Activated CD8-positive, alpha-beta T cell treated with anti-CD3 and anti-CD28 coated beads, Interleukin-2, amount 10 ng/mL, durations not matched to agents 7 days and 5 days (primary cell): ENCODE data around the gene SLC16A5. TPM values are rescaled to one million over a fixed set of nuclear protein-coding genes. Genes with fewer than 3 reads are reported as not detected.
A peak's percentile ranks its signal among the peaks of the same experiment; 100 is the strongest.

Source experiments
- ATAC-seq: fragments of 150-1000 bp; cut with Tn5 transposase; one replicate; pipeline ENCODE4 v1.10.0; 2021; ENCODE audit warnings: moderate library complexity
- CTCF ChIA-PET: fragments of 350-600 bp; sonication (Branson Sonifier 250); formaldehyde crosslinking; loops from one replicate; lab custom pipeline; 2021; ENCODE audit warnings: antibody characterized with exemption; lab: Charles Lee
- POLR2A ChIA-PET: fragments of 350-600 bp; sonication (Branson Sonifier 250); formaldehyde crosslinking; loops from one replicate; lab custom pipeline; 2021; ENCODE audit warnings: antibody characterized with exemption; lab: Charles Lee
- DNase-seq: peaks from one replicate; pipeline ENCODE4 v3.0.0-alpha.2; 2020
- H3K27ac Mint-ChIP-seq: one replicate; pipeline ENCODE4 v1.8.0; 2021; ENCODE audit warnings: mild to moderate bottlenecking, mixed read lengths
- H3K27me3 Mint-ChIP-seq: one replicate; pipeline ENCODE4 v1.8.0; 2021; ENCODE audit warnings: low read depth, mixed read lengths
- H3K36me3 Mint-ChIP-seq: one replicate; pipeline ENCODE4 v1.8.0; 2021; ENCODE audit warnings: low read depth, mixed read lengths
- H3K4me1 Mint-ChIP-seq: one replicate; pipeline ENCODE4 v1.8.0; 2021; ENCODE audit warnings: low read depth, mixed read lengths
- H3K4me3 Mint-ChIP-seq: one replicate; pipeline ENCODE4 v1.8.0; 2021; ENCODE audit warnings: mild to moderate bottlenecking, mixed read lengths
- H3K9me3 Mint-ChIP-seq: one replicate; pipeline ENCODE4 v1.8.0; 2022; ENCODE audit warnings: mixed read lengths; ENCODE audit not compliant: insufficient read depth
- total RNA-seq, 2 experiments: library from RNA; stranded (reverse); gene quantifications; one replicate each; pipeline ENCODE4 v1.2.3, GENCODE V29; 2021

Gene SLC16A5
- total RNA-seq, 2 experiments from 2014 or later, result 4.6 to 5.4 TPM

DNA sequence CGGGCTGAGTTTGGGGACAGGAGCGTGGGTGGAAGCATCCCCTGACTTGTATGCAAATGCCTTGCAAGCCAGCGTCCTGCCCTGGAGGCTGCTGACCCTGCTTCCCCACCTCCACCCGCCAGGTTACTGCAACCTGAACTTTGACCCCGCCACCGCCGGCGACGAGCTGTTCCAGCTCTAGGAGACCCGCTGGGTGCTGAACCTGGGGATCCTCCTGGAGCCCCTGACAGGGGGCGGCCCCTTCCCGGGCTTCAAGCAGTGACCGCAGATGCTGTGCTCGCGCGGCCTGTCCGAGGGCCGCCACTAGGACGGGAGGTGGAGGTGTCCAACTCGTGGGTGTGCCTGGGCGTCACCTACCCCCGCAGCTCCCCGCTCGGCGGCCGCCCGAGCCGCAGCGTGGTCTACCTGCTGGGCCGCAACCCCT is 10.7 kb upstream of the SLC16A5 start:
- Mint-ChIP-seq H3K4me3 (peak overlapping the region; percentile 48), H3K4me1 (peaks cover 25% of the 10 kb centered on the region), H3K9me3 (no peaks in the 10 kb centered on the region), H3K27me3 (no peaks in the 10 kb centered on the region), H3K36me3 (no peaks in the 10 kb centered on the region), H3K27ac (no peak overlapping the region)
- ATAC-seq (no peak), DNase-seq (no peak)
- CTCF ChIA-PET, result interaction anchor here (1.4 to 1.9 kb wide), 4 partner anchors 9 to 65 kb away, joined by 3 to 6 read pairs (median 6); partner anchors contain the start of gene MRPL58
- POLR2A ChIA-PET, result no interaction called here

DNA sequence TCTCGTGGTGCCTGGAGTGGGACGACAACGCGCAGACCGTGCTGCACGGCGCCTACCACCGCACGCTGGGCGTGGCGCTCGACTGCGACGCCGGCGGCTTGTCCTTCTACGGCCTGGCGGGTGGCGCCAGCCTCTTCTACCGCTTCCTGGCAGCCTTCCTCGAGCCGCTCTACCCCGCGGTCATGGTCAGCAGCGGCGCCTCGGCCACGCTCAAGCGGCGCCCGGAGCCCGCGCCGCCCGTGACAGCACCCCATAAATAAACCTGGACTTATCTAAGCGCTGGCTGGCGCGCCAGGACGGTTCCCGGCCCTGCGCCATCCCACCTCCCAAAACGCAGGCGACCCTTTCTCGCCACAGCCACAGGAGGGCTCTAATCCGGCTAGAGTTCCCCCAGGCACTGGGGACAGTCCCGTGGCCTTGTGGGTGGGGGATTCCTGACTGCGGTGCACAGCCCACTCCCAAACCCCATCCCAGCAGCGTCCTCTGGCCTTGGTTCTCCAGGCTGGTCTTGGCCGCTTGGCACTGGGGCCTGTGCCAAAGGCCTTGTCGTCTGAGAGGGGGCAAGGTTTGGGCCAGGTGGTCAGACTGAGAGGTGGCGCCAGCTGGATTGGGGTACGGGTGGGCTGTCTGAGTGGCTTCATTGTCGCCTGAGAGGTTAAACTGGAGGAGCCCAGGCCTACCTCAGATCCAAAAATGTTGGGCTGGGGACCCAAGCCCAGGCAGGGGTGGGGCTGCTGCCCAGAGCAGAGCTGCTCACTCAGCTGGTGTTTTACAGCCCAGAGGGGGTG is 10.1 kb upstream of the SLC16A5 start:
- Mint-ChIP-seq H3K4me1 (peaks cover 25% of the 10 kb centered on the region), H3K36me3 (no peaks in the 10 kb centered on the region), H3K4me3 (peak overlapping the region; percentile 48), H3K27ac (peak overlapping the region; percentile 52), H3K27me3 (peaks cover 3% of the 10 kb centered on the region), H3K9me3 (no peaks in the 10 kb centered on the region)
- DNase-seq (peak; percentile 54), ATAC-seq (peak; percentile 86)
- ChIA-PET POLR2A (no interaction called here), CTCF (interaction anchor here (1.0 to 1.9 kb wide), 5 partner anchors 10 to 124 kb away, joined by 4 to 7 read pairs (median 6); no protein-coding TSS in a partner anchor)

DNA sequence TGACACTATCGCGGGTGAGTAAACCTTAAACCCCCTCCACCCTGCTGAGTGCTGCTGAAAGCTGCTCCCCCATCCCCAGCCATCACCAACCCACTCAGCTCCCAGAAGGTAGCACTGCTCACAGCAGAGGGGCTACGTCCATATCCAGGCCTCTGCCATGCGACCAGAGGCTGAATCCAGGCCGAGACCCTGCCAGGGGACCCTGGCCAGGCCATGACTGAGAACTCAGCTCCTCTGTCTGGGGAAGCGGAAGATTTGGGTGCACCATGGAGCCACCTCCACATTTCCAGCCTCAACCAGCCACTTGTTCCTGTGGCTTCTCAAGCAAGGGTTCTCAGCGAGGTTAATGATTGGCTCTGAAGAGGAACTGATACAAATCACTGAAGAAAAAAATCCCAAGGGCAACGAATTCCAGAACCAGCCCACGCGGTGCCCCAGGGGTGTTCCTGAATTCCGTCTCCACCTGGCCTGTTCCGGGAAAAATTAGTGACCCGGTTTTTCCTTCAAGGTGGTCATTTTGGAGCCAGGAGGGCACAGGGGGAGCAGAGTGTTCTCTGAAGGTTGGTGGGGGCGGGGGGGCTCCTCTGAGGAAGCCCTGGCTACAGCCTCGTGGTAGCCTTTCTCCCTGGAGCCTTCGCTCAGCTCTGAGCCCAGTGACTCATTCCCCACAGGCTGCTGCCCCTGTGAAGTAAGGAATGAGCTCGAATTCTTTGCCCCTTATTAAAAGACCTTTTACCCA is 9.3 kb upstream of the SLC16A5 start:
- CTCF ChIA-PET, result interaction anchor here (0.9 to 1.5 kb wide), 4 partner anchors 18 to 123 kb away, joined by 3 to 7 read pairs (median 4); no protein-coding TSS in a partner anchor
- Mint-ChIP-seq H3K27me3 (peaks cover 4% of the 10 kb centered on the region), H3K4me3 (no peak overlapping the region), H3K36me3 (no peaks in the 10 kb centered on the region), H3K4me1 (peaks cover 25% of the 10 kb centered on the region), H3K9me3 (no peaks in the 10 kb centered on the region), H3K27ac (no peak overlapping the region)
- DNase-seq (no peak), ATAC-seq (no peak)
- POLR2A ChIA-PET, result no interaction called here

DNA sequence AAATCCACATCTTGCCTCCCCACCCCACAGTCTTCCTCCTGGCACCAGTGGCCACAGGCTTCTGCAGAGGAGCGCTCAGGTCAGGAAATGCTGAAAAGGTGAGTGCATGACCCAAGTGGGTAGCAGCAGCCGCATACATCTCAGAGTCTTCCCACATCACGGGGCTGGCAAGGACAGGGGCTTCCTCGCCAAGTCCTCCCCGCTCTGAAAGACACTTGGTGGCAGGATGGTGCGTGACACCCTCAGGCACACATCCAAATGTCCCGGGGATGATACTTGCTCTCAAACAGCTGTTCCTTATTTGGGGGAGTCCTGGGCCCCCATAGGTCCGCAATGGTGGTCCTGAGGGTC is 8.8 kb upstream of the SLC16A5 start:
- DNase-seq, result no peak
- H3K27ac Mint-ChIP-seq, result no peak overlapping the region
- CTCF ChIA-PET, result interaction anchor here (0.9 to 1.5 kb wide), 4 partner anchors 19 to 122 kb away, joined by 3 to 7 read pairs (median 4); no protein-coding TSS in a partner anchor

DNA sequence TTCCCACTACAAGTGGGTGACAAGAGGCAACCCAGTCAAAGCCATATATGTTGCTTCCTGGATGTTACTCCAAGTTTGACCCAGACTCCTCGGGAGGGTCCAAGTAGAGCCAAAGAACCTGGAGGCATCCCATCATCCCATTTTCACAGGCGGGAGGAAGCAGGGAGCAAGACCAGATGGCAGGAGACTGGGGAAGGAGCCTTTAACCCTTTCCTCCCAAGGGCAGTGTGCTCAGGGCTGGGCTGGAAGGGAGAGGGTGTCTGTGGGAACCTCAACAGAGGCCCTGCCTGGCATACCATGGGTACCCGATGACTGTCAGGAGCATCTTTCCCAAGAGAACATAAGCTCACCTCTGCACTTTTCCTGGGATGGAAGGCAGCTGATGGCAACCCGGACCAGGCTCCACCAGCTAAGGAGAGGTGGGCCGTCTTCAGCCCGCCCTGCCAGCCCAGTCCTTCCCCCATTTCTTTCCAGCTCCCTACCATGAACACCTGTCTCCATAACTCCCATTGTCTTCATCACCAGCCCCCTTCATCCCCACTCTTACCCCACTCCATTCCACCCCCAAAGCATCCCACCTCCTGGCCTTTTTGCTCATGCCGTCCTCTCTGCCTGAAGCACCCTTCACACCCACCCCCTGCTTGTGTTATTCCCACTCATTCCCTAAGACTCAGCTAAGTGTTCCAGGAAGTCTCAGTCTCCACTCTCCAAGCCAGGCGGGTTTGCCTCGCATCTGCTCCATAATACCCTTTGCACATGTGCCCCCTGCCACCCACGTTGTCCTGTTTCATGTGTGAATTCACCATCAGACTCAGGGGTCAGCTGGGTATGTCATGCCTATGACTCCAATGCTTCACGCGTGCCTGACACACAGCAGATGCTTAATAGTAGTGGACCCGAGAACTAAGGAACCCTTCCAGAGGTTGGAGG is 5.9 kb upstream of the SLC16A5 start:
- ATAC-seq, result no peak

More for the DNA sequence above, 8.8 kb upstream of the SLC16A5 start:
- Mint-ChIP-seq H3K4me1 (peaks cover 29% of the 10 kb centered on the region), H3K4me3 (no peak overlapping the region), H3K36me3 (no peaks in the 10 kb centered on the region), H3K9me3 (no peaks in the 10 kb centered on the region), H3K27me3 (peaks cover 4% of the 10 kb centered on the region)
- no peak for ATAC-seq
- POLR2A ChIA-PET, result no interaction called here

DNA sequence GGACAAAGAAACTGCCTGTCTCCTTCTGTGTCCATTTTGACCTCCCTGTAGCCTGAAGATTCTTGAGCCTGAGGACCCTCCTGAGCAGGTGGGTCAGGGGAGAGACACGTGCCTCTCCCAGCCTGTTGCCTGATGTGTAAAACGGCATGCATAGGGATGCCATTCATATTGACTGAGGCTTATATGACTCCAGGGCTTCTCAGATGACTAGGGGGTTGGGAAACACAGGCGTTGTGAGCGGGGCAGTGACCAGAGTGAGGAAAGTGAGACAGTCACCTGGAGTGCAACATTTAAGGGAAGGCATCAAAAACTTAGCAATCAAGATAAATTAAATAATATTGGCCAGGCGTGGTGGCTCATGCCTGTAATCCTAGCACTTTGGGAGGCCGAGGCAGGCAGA is 5.1 kb upstream of the SLC16A5 start:
- Mint-ChIP-seq H3K36me3 (no peaks in the 10 kb centered on the region), H3K4me3 (no peak overlapping the region), H3K27ac (no peak overlapping the region), H3K4me1 (peaks cover 37% of the 10 kb centered on the region), H3K9me3 (no peaks in the 10 kb centered on the region), H3K27me3 (peaks cover 4% of the 10 kb centered on the region)
- ChIA-PET POLR2A (no interaction called here), CTCF (no interaction called here)
- no peak for DNase-seq
- no peak for ATAC-seq

More for the DNA sequence above, 5.9 kb upstream of the SLC16A5 start:
- no peak for DNase-seq
- POLR2A ChIA-PET, result interaction anchor here (0.9 kb wide), 1 partner anchor 32 kb away, joined by 4 read pairs; no protein-coding TSS in a partner anchor
- Mint-ChIP-seq H3K27ac (no peak overlapping the region), H3K36me3 (no peaks in the 10 kb centered on the region), H3K4me1 (peaks cover 37% of the 10 kb centered on the region), H3K4me3 (no peak overlapping the region), H3K9me3 (no peaks in the 10 kb centered on the region), H3K27me3 (peaks cover 4% of the 10 kb centered on the region)
- CTCF ChIA-PET, result interaction anchor here (0.7 to 1.4 kb wide), 3 partner anchors 10 to 120 kb away, joined by 3 to 4 read pairs (median 3); no protein-coding TSS in a partner anchor

DNA sequence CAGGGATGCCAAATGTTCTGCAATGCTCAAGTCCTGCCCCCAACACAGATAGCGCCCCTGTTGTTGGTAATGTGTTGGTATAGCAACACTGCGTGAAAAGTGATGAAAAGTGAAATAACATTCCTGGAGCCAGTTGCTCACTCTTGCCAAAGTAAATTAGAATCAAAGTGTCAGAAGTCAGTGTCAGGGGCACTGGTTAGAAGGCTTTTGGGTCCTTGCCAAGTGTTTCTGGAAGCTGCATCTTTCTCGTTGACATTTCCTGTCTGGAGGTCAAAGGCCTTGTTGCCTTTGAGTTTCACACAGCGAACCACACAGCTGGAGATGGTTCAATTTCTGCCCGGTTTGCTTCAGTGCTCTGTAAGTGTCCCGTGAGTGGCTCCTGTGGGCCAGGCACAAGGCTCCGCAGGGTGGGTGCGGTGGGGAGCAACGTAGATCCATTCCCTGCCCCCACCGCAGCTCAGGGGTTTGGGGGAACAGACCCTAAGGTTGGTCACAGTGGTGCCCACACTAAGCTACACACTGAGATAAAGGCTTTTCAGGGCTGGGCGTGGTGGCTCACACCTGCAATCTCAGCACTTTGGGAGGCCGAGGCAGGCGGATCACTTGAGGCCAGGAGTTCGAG is 3.6 kb upstream of the SLC16A5 start:
- H3K27me3 Mint-ChIP-seq, result peaks cover 4% of the 10 kb centered on the region
- no peaks in the 10 kb centered on the region for H3K9me3 Mint-ChIP-seq
- no peaks in the 10 kb centered on the region for H3K36me3 Mint-ChIP-seq
- ChIA-PET CTCF (interaction anchor here (1.2 to 1.9 kb wide), 2 partner anchors 30 to 122 kb away, joined by 5 to 7 read pairs; no protein-coding TSS in a partner anchor), POLR2A (interaction anchor here (0.7 kb wide), 1 partner anchor 542 kb away, joined by 4 read pairs; no protein-coding TSS in a partner anchor)
- ATAC-seq (no peak), DNase-seq (peak; percentile 37)
- H3K27ac Mint-ChIP-seq, result no peak overlapping the region
- peaks cover 38% of the 10 kb centered on the region for H3K4me1 Mint-ChIP-seq
- H3K4me3 Mint-ChIP-seq, result no peak overlapping the region

DNA sequence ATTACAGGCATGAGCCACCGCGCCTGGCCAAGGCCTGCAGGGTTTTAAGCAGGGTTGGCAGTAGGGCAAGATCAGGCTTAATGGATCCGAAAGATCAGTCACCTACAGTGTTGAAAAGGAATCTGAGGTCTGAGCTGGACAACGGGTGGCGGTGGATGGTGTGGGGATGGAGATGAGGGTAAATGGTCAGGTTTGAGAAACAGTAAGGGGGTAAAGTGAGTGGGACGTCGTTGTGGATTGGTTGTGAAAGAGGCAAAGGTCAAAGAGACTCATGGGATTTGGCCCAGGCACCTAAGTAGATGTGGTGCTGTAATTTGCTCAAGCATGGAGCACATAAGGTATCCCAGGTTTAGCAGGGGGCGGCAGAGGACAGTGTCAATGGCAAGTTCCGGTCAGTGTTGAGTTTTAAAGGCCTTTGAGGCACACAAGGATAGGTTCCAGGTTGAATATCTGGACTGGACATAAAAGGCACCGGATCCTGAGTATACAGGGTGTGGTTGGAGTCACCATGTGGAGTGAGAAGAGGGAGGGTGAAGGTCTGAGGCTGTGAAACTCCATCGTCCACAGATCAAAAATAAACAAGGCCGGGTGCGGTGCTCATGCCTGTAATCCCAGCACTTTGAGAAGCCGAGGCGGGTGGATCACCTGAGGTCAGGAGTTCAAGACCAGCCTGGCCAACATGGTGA is 1.1 kb upstream of the SLC16A5 start:
- Mint-ChIP-seq H3K27me3 (peaks cover 4% of the 10 kb centered on the region), H3K4me1 (peaks cover 40% of the 10 kb centered on the region), H3K9me3 (no peaks in the 10 kb centered on the region), H3K36me3 (no peaks in the 10 kb centered on the region), H3K4me3 (peak overlapping the region; percentile 17), H3K27ac (peak overlapping the region; percentile 41)
- DNase-seq (no peak), ATAC-seq (no peak)
- ChIA-PET POLR2A (interaction anchor here (0.7 kb wide), 2 partner anchors 143 to 326 kb away, joined by 3 to 4 read pairs; no protein-coding TSS in a partner anchor), CTCF (interaction anchor here (1.2 to 1.6 kb wide), 3 partner anchors 19 to 125 kb away, joined by 3 to 7 read pairs (median 3); partner anchors contain the start of gene ARMC7)

DNA sequence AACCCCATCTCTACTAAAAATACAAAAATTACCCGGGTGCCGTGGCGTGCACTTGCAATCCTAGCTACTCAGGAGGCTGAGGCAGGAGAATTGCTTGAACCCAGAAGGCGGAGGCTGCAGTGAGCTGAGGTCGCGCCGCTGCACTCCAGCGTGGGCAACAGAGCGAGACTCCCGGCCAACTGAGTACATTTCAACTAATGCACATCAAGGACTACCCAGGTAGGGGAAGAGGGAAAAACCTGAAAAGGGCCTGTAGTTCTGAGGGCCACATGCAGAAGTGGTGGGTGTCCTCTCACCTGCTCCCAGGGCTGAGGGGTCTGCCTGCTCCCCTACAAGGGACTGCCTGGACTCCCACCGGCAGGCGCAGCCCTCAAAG is 584 bp upstream of the SLC16A5 start:
- peak overlapping the region; percentile 75 for H3K27ac Mint-ChIP-seq
- H3K9me3 Mint-ChIP-seq, result no peaks in the 10 kb centered on the region
- no peak for DNase-seq
- H3K4me1 Mint-ChIP-seq, result peaks cover 40% of the 10 kb centered on the region
- CTCF ChIA-PET, result interaction anchor here (1.0 to 1.6 kb wide), 4 partner anchors 19 to 116 kb away, joined by 3 to 7 read pairs (median 3); partner anchors contain the start of gene ARMC7
- peaks cover 4% of the 10 kb centered on the region for H3K27me3 Mint-ChIP-seq
- ATAC-seq, result no peak
- POLR2A ChIA-PET, result interaction anchor here (0.7 to 2.5 kb wide), 5 partner anchors 23 to 144 kb away, joined by 3 to 9 read pairs (median 4); partner anchors contain the start of genes ARMC7 and MRPL58
- peak overlapping the region; percentile 68 for H3K4me3 Mint-ChIP-seq
- no peaks in the 10 kb centered on the region for H3K36me3 Mint-ChIP-seq
